ENCODE results near the gene RASA2. TPM values are rescaled to one million over a fixed set of nuclear protein-coding genes. Genes with fewer than 3 reads are reported as not detected.
"Not testable (repeated sequence)": the region's sequence is repeated elsewhere in the genome, so short reads cannot be mapped to it uniquely, and the experiment has no call there.

The RASA2 gene
- total RNA-seq, 2 donors from 2014 or later = 3.3 to 5.1 TPM

GRCh38 chr3:141530415-141530768 lies 43.6 kb downstream of the RASA2 start:
- H3K4me3 ChIP-seq = no peak overlapping the region

GRCh38 chr3:141532609-141533008 lies 45.8 kb downstream of the RASA2 start:
- TF ChIP-seq CTCF (IDR thresholded peaks at IDR 0.05) = no peak

More at GRCh38 chr3:141530415-141530768, 43.6 kb downstream of the RASA2 start:
- no peaks in the 10 kb centered on the region for H3K36me3 ChIP-seq
- no peaks in the 10 kb centered on the region for H3K27me3 ChIP-seq
- H3K4me1 ChIP-seq = peaks cover 0 to 18% of the 10 kb centered on the region in 2 donors
- no peaks in the 10 kb centered on the region for H3K9me3 ChIP-seq
- TF ChIP-seq CTCF (IDR thresholded peaks at IDR 0.05) = no peak
- no peak for DNase-seq (ENCODE audit: low spot score)
- H3K27ac ChIP-seq = peak overlapping the region; percentile 4 to 55

GRCh38 chr3:141536017-141536416 lies 49.2 kb downstream of the RASA2 start:
- H3K27ac ChIP-seq; H3K4me1 ChIP-seq; H3K4me3 ChIP-seq; DNase-seq (ENCODE audit: low spot score); H3K9me3 ChIP-seq; H3K36me3 ChIP-seq; H3K27me3 ChIP-seq: not testable (repeated sequence)

More at GRCh38 chr3:141532609-141533008, 45.8 kb downstream of the RASA2 start:
- Histone ChIP-seq H3K36me3 (no peaks in the 10 kb centered on the region), H3K27ac (no peak overlapping the region), H3K4me3 (no peak overlapping the region), H3K27me3 (no peaks in the 10 kb centered on the region), H3K9me3 (no peaks in the 10 kb centered on the region), H3K4me1 (peaks cover 0 to 18% of the 10 kb centered on the region in 2 donors)
- DNase-seq (ENCODE audit: low spot score) = no peak

- no peak for DNase-seq (ENCODE audit: low spot score)
- Histone ChIP-seq H3K4me3 (no peak overlapping the region), H3K9me3 (peaks cover 0 to 4% of the 10 kb centered on the region in 2 donors), H3K27ac (no peak overlapping the region), H3K27me3 (no peaks in the 10 kb centered on the region), H3K36me3 (no peaks in the 10 kb centered on the region), H3K4me1 (no peaks in the 10 kb centered on the region)
- no peak for TF ChIP-seq CTCF (IDR thresholded peaks at IDR 0.05)
Observed at GRCh38 chr3:141537856-141538255, 51.0 kb downstream of the RASA2 start.

GRCh38 chr3:141538568-141539240 lies 51.9 kb downstream of the RASA2 start:
- no peak overlapping the region for H3K27ac ChIP-seq
- H3K4me3 ChIP-seq = no peak overlapping the region
- TF ChIP-seq CTCF (IDR thresholded peaks at IDR 0.05) = no peak
- DNase-seq (ENCODE audit: low spot score) = no peak
- H3K36me3 ChIP-seq = no peaks in the 10 kb centered on the region
- peaks cover 0 to 12% of the 10 kb centered on the region in 2 donors for H3K9me3 ChIP-seq
- no peaks in the 10 kb centered on the region for H3K4me1 ChIP-seq
- no peaks in the 10 kb centered on the region for H3K27me3 ChIP-seq

- H3K36me3 ChIP-seq = no peaks in the 10 kb centered on the region
- no peak for TF ChIP-seq CTCF (IDR thresholded peaks at IDR 0.05)
- H3K4me3 ChIP-seq = no peak overlapping the region
- no peak for DNase-seq (ENCODE audit: low spot score)
- H3K27me3 ChIP-seq = no peaks in the 10 kb centered on the region
- no peaks in the 10 kb centered on the region for H3K4me1 ChIP-seq
- H3K9me3 ChIP-seq = peaks cover 0 to 14% of the 10 kb centered on the region in 2 donors
- no peak overlapping the region for H3K27ac ChIP-seq
Observed at GRCh38 chr3:141539431-141540187, 52.8 kb downstream of the RASA2 start.

All from right atrium auricular region (tissue), 2 donors.